GM18505 (cell line): Measurements from ENCODE around the gene KRT31.
"Not testable (repeated sequence)": the region's sequence is repeated elsewhere in the genome, so short reads cannot be mapped to it uniquely, and the experiment has no call there.

Source experiments
- ATAC-seq: cut with Tn5 transposase; IDR thresholded peaks from one replicate; pipeline ENCODE4 v1.9.1; 2021; ENCODE audit not compliant: unreplicated experiment
- POLR2A ChIP-seq: IDR thresholded peaks from 4 replicates; pipeline ENCODE4 v1.6.1; 2011; ENCODE audit warnings: borderline replicate concordance; ENCODE audit not compliant: insufficient read depth, insufficient read length; ENCODE audit errors: extremely low read depth

KRT31 gene

DNA sequence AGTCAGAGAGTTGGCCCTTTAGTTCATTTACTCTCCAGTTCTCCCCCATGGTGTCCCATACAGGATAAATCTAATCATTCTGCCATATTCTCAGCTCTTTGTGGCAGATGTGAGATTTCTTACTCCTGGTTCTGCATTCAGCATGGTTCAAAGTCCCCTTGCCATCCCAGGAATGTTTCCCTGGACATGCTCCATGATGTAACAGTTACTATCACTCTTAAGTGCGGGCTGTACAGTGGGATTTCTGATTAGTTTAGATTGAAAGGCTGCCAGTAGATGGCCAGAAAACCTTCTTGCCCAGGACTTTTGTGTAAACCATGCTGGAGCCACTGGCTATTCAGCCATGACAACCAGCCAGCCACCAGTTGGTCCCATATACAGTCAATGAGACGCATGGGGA lies 16.6 kb upstream of the KRT31 start:
- no peak for ATAC-seq

GRCh38 chr17:41413353-41413957 lies 16.0 kb upstream of the KRT31 start:
- ATAC-seq, result no peak
- no peak for TF ChIP-seq POLR2A

More for the DNA sequence above, 16.6 kb upstream of the KRT31 start:
- TF ChIP-seq POLR2A, result no peak

DNA sequence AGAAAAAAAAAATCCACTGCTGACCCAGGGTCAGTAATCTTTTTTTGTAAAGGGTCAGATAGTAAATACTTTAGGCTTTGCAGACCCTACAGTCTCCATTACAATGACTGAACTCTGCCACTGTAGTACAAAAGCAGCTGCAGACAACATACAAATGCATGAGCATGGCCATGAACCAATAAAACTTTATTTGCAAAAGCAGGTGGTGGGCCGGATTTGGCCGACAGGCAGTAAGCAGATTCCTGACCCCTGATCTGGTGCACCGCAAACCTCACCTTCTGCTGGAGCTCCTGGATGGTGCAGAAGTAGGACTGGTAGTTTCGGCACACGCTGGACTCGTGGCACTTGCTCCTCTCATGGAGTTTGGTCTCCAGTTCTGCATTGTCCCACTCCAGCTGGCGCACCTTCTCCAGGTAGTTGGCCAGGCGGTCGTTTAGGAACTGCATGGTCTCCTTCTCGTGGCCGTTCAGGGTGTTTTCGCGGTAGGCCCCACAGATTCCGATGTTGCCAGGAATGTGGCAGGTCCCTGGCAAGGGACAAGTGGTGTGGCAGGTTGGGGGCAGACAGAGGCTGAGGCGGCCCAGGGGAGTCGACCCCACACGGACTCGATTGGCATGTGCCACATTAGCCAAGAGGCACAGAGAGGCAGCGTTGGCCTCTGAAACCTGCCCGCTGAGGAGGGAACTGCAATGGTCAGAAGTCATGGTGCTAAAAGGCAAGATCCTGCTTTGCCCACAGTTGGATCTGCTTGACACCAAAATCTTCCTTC lies 13.8 kb upstream of the KRT31 start:
- no peak for TF ChIP-seq POLR2A

GRCh38 chr17:41407226-41407625 lies 9.8 kb upstream of the KRT31 start:
- no peak for ATAC-seq
- TF ChIP-seq POLR2A, result no peak

More for the DNA sequence above, 13.8 kb upstream of the KRT31 start:
- no peak for ATAC-seq

- no peak for TF ChIP-seq POLR2A
- ATAC-seq, result no peak
These were observed 8.8 kb upstream of the KRT31 start for GRCh38 chr17:41406205-41406604.

DNA sequence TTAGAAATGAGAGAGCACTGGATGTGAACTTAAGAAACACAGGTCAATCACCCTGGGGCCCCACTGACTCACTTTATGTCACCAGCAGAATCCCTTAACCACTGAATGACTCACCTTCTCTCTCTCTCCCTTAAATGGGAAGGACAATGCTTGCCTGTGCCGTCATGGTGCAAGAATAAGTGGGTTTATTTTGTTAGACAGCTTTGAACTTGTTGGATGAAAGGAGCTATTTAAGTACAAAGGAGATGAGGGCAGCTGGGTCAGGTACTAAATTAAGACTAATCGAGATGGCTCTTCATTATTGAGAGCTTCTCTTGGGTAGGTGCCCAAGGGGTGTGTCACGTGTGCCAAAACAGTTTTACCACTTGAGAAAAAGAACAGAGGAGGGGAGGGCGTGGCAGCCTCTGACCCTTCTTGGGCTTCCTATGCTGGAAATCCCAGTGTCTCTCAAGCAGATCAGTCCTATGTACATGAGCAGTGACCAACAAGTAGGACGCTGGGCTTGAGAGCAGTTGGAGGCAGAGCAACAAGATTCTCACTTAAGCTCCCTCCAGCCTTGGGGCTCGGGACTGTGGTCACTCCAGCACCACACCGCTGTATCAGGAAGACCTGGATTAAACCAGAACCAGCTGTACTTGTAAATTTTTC lies 6.7 kb upstream of the KRT31 start:
- TF ChIP-seq POLR2A, result no peak
- no peak for ATAC-seq

DNA sequence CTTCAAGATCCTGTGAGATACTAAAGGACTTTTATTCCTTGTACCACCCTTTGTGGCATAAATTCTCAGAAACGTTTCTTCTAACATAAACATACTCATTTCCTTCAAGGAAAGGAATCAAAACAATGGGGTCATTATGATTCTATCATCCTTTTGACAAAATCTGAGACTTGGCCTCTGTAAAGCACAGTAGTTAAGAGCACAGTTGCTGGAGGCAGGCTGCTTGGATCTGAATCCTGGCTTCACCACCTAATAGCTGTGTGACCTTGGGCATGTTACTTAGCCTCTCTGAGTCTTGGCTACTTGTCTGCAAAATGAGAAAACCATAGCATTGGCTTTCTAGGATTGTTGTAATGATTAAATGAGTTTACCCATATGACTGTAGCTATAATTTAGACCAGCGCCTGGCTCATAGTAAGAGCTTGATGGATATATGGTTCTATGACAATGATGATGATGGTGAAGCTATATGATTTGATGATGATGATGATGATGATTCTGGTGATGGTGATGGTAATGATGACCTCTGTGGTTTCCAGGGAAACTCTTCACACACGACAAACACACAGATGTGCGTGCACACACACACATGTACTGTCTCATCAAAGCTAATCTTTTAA lies 6.1 kb upstream of the KRT31 start:
- no peak for TF ChIP-seq POLR2A
- ATAC-seq, result no peak

- TF ChIP-seq POLR2A, result no peak
- ATAC-seq, result no peak
These were observed 4.8 kb upstream of the KRT31 start for GRCh38 chr17:41402161-41402560.

DNA sequence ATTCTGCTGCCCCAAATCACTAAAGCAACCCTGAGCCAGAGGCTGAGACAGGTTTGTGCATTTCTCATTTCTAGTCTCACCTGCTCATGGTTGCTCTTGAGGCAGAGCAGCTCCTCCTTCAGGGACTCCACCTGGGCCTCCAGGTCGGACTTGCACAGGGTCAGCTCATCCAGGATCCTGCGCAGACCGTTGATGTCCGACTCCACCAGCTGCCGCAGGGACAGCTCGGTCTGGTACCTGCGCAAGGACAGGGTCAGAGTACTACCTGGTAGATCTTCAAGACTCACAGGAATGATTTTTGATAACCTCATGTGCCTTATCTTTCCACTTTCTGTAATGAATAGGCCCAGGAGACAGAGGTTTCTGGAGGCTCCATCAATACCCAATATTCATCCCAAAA lies 1.1 kb downstream of the KRT31 start:
- ATAC-seq, result no peak
- TF ChIP-seq POLR2A, result no peak

- no peak for ATAC-seq
These were observed 1.8 kb downstream of the KRT31 start for GRCh38 chr17:41395611-41396010.

GRCh38 chr17:41395044-41395443 lies 2.4 kb downstream of the KRT31 start:
- not testable (repeated sequence) for ATAC-seq

More at GRCh38 chr17:41395611-41396010, 1.8 kb downstream of the KRT31 start:
- TF ChIP-seq POLR2A, result no peak

- no peak for ATAC-seq
- no peak for TF ChIP-seq POLR2A
These were observed 3.0 kb downstream of the KRT31 start for GRCh38 chr17:41394254-41394996.

GRCh38 chr17:41393826-41394225 lies 3.6 kb downstream of the KRT31 start:
- no peak for TF ChIP-seq POLR2A
- no peak for ATAC-seq
